GM21528 (cell line): ENCODE results near the gene OPTN.
A peak's percentile ranks its signal among the peaks of the same experiment; 100 is the strongest.
"Not testable (repeated sequence)": the region's sequence is repeated elsewhere in the genome, so short reads cannot be mapped to it uniquely, and the experiment has no call there.

Source experiments
- ATAC-seq: cut with Tn5 transposase; IDR thresholded peaks from one replicate; pipeline ENCODE4 v1.9.1; 2021; ENCODE audit warnings: mild to moderate bottlenecking, moderate library complexity; ENCODE audit not compliant: unreplicated experiment, low FRiP score

OPTN gene

DNA sequence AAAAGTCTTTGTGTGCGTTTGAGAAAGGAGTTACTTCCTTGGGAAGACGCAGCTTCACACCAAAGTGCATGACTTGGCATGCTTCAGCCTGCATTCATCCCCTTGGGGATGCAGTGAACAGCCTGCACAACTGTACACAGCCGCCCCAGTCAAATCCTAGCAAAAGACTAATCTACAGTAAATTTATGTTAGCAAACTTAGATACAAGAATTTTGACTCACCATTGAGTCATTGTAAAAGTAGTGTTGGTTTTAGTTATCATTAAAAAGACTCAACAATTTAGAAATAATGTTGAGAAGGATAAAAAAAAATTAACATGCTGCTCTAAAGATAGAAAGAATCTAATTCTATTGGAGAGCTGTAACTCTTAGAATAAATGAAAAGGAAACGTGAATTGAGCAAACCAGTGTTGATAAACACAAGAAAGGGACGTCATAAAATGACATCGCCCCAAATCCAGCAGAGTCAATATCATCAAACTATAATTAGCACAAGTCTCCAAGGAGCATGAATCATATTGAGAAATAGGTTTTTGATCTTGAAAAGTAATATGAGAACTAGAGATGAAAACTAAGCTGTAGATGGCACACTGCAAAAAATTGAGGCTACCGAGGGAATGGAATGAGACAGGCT is 11.9 kb upstream of the OPTN start:
- no peak for ATAC-seq

GRCh38 chr10:13089345-13089744 is 10.6 kb upstream of the OPTN start:
- ATAC-seq, result no peak

DNA sequence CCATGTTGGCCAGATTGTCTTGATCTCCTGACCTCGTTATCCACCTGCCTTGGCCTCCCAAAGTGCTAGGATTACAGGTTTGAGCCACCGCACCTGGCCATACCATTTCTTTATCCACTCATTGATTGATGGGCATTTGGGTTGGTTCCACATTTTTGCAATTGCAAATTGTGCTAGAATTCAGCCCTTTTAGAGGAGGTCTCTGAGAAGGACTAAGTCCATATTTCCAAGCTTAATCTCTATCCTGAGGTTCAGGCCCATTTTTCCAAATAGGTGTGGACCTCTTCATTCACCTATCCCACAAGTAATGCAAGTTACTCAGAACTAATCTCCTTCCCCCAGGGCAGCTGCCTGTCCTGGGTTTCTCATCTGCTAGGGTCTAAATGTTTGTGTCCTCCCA is 9.7 kb upstream of the OPTN start:
- ATAC-seq, result no peak

DNA sequence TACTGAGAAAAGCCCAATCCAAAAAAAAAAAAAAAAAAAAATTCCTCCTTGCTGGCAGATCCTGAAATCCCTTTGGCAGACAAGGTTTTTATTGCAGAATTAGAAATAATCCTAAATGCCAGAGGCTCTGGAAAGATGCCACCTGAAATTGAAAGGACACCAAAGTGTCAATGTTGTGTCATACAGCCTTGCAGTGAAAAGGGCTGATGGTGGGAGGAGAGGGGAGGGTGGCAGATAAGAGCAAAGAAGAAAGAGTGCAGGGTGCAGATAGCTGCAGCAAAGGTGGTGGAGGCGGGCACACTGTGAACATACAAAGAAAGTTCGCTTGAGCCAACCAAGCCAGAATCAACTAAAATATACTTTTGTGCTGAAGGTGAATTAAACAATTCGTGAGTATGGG is 8.2 kb upstream of the OPTN start:
- ATAC-seq, result no peak

DNA sequence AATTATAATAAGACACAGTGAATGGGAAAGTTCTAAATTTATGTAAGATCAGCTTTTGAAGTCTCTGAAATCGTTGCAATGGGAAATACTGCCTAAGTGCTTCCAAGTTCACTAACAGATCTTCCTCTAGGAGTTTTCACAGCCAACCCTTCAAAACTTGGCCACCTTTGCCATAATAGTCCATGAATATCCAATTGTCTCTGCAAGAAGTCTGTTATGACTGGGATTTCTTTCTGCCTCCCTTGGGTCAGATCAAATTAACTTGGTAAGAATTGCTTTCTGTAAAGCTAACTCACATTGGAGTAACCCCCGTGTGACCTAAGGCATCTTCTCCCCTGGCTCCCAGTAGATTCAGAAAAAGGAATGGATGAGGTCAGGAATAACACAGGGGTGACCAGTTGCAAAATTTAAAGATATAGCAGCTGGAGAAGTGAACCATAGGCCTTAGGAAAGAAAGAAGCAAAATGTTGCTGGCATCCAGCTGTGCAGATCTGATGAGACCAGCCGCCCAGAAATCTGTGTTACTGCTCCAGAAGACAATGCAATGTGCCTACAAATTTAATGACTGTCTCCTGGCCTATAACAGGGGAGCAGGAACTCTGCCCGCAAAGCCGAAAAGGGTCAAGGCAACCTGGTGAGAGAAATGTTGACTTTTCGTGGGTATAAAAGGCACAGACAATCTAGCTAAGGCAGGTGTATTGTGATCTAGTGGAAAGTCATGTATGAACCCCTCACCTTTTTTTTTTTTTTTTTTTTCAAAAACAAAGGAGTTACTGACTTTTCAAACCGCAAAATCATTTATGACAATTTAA is 7.5 kb upstream of the OPTN start:
- no peak for ATAC-seq

GRCh38 chr10:13094082-13094481 is 5.9 kb upstream of the OPTN start:
- not testable (repeated sequence) for ATAC-seq

DNA sequence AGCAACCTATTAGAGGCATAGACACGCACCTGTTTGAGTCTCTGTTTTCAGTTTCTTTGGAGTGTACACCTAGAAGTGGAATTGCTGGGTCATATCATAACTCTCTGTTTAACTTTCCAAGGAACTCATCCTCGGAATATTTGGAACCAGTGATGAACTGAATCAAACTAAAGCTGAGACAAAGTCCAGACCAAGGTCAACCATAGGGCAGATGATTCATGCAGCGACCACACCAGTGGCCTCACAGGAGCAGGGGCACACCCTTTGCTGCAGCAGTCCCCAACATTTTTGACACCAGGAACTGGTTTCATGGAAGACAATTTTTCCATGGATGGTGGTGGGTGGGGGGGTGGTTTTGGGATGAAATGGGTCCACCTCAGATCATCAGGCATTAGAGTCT is 4.9 kb upstream of the OPTN start:
- no peak for ATAC-seq

GRCh38 chr10:13095929-13096328 is 4.0 kb upstream of the OPTN start:
- no peak for ATAC-seq

GRCh38 chr10:13099144-13099665 is 758 bp upstream of the OPTN start:
- peak; percentile 26 for ATAC-seq

DNA sequence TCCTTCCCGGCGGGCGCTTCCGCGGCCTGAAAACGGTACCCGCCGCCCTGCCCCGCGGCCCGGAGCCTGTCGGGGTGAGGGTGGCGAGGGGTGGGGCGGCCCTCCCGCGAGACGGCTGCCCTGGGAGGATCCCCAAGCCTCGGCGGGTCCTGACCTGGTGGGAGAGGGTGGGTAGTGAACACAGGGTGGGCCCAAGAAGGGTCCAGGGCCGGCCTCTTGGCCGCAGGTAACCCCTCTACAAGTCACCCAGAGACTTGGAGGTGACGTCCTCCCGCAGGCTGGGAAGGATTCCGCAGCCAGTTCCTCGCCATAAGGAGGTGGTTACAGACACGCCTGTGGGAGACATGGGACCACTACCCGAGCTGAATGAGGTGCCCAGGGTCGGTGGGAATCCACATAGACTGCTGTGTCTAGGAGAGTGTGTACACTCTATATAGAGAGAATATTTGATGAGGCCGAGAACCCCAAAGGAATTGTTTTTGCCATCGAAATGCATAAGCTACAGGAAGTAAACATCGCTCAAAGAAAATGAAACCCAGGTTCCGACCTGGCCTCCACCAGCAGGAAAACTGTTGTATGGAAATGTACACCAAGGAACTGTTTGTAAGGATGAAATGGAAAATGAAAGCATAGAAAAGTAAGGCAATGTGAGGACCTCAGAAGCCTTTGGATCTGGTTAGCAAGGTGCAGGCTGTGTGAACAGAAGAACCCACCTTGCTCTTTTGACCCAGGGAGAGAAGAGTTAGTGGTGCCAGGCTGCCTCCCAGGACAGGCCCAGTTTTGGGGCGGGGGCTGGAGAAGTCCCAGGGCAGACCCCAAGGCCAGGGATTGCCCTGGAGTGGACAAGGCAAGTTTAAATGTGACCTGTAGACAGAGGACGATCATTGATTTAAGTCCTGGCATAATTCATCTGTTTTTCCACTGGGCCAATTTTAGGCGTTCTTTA is 659 bp downstream of the OPTN start:
- peak; percentile 40 for ATAC-seq

DNA sequence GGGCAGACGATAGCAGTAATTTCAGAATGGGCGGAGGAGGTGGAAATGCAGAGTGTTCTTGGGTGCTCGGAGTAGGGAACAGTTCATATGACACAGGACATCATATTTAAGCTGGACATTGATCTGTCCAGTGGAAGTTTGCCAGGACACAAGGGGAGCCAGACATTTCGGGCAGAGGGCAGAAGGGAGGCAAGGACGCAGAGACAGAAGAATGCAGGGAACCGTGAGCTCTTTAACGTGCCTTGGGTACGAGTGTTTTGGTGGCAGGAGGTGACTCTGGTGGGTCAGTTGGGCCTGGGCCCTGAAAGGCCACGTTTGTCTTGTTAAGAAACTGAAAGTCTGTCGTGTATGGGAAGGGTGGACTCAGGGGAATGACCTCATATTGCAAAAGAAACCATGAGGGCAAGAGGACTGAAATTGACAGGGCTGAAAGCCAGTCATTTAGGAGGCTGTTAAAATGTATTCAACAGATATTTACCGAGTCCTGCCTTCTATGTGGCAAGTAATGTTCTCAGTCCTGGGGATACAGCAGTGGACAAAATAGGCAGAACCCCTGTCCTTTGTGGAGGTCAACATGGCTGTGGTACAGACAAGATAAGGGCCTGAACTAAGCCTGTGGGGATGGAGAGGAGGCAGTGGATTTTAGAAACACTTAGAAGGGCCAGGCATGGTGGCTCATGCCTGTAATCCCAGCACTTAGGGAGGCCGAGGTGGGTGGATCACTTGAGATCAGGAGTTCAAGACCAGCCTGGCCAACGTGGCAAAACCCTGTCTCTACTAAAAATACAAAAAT is 2.2 kb downstream of the OPTN start:
- ATAC-seq, result no peak

DNA sequence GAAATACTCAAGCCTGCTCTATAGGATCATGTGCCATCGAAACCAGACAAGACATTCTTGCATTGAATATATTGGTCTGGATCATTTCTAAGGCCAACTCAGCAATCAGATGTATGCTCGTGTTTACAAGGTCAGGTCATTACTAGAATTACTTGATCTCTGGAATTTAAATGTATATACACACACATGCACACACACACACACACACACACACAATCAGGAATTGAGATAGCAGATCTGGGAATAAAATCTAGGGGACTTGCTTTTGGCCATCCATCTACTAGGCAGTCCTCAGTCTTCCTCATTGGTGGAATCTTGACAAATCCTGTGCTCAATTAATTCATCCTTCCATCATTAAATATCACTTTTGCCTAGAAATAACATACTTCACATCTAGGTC is 3.6 kb downstream of the OPTN start:
- no peak for ATAC-seq

- no peak for ATAC-seq
These were observed 4.7 kb downstream of the OPTN start for GRCh38 chr10:13104697-13105096.

DNA sequence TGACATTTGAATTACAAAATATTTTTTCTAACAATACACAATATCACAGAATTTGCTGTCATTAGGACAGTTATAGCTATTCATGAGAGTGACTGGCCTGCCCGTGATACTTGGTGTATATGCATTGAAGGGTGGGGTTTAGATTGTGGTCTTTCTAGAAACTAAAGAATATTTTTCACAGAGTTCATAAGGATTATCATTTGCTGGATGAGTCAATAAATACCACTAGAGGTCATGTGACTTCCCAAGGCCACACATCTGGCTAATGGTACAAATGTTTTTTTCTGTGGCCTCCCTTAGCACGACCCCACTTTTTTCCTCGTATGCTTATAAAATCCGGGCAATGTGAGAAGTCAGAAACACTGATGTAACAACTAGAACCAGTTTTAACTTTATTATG is 5.2 kb downstream of the OPTN start:
- no peak for ATAC-seq

GRCh38 chr10:13106387-13107045 is 6.6 kb downstream of the OPTN start:
- no peak for ATAC-seq

DNA sequence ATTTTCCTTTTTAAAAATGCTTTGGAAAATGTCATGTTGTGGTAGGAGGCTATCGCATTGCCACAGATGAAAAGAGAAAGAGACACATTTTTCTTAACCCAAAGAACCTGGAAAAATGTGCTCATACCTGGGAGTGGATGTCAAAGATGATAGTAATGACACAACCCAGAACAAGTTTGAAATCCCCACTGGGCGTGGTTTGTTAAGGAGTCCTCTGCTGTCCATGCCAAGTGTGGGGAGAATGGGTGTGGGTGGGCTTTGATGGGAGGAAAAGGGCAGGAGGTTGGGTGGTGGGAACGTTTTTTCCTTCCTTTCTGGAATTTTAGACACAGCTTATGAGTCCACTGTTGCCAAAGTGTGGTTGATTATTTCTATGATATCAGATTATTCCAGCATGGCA is 10.9 kb downstream of the OPTN start:
- ATAC-seq, result no peak

DNA sequence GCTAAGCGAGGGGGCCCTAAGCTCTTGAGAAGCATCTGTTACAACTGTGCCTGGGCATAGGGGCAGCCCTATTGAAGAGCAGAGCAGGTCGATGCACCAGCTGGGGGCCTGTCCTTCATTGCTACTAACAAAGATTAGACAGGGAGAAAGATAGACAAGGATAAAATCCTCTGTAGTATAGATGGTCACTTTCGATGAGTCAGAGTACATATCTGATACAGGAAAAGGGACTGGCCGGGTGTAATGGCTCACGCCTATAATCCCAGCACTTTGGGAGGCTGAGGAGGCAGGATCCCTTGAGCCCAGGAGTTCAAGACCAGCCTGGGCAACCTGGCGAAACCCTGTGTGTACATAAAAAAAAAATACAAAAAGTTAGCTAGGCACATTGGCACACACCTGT is 13.6 kb downstream of the OPTN start:
- ATAC-seq, result no peak

- no peak for ATAC-seq
These were observed 16.2 kb downstream of the OPTN start for GRCh38 chr10:13115832-13116803.
